Liver (tissue), 9 donors: Measurements from ENCODE around the gene PRCD. TPM values are rescaled to one million over a fixed set of nuclear protein-coding genes. Genes with fewer than 3 reads are reported as not detected.

ENCODE experiments used
- DNase-seq: peaks from one replicate; pipeline ENCODE4 v3.0.0-alpha.2; 2017; ENCODE audit warnings: low spot score
- H3K27ac ChIP-seq, 2 donors: one replicate each; pipeline ENCODE4 v1.7.0; 2013; ENCODE audit warnings: inconsistent platforms in 2 of 2, low read length in 2 of 2, control low read depth in 1 of 2, low read depth in 1 of 2, mild to moderate bottlenecking in 1 of 2
- H3K27me3 ChIP-seq, 4 donors: one replicate each; pipeline versions ENCODE4 v1.6.1 to v1.7.0; 2013; ENCODE audit warnings: low read length in 3 of 4, inconsistent platforms in 1 of 4, mild to moderate bottlenecking in 1 of 4, moderate library complexity in 1 of 4; ENCODE audit not compliant: control insufficient read depth in 4 of 4, insufficient read depth in 4 of 4
- H3K36me3 ChIP-seq, 4 donors: one replicate each; pipeline versions ENCODE4 v1.6.1 to v1.7.0; 2013; ENCODE audit warnings: low read length in 3 of 4, mild to moderate bottlenecking in 3 of 4, low read depth in 1 of 4, moderate library complexity in 1 of 4; ENCODE audit not compliant: control insufficient read depth in 4 of 4, insufficient read depth in 3 of 4
- H3K4me1 ChIP-seq, 4 donors: one replicate each; pipeline versions ENCODE4 v1.6.1 to v1.7.0; 2013; ENCODE audit warnings: low read length in 3 of 4, mild to moderate bottlenecking in 3 of 4, moderate library complexity in 1 of 4; ENCODE audit not compliant: control insufficient read depth in 4 of 4, insufficient read depth in 4 of 4
- H3K4me3 ChIP-seq, 3 donors: one replicate each; pipeline versions ENCODE4 v1.6.1 to v1.7.0; 2013; ENCODE audit warnings: low read length in 3 of 3, control low read depth in 1 of 3, low read depth in 1 of 3, mild to moderate bottlenecking in 1 of 3
- H3K9ac ChIP-seq, 2 donors: one replicate each; pipeline ENCODE4 v1.7.0; 2013; ENCODE audit warnings: low read length in 2 of 2, mild to moderate bottlenecking in 2 of 2, moderate library complexity in 2 of 2, control low read depth in 1 of 2, low read depth in 1 of 2
- H3K9me3 ChIP-seq, 4 donors: one replicate each; pipeline versions ENCODE4 v1.6.1 to v1.7.0; 2013; ENCODE audit warnings: low read length in 3 of 4; ENCODE audit not compliant: control insufficient read depth in 4 of 4
- CTCF ChIP-seq: fragments of 150-350 bp; IDR thresholded peaks from 2 replicates; pipeline ENCODE4 v1.5.1; 2017; ENCODE audit warnings: improper control_type of control experiment, low read depth, low read length; ENCODE audit not compliant: missing input control
- EGR1 ChIP-seq, 2 donors: IDR thresholded peaks; 2 replicates each; pipeline ENCODE4 v1.6.1; 2016 to 2018; ENCODE audit warnings: antibody characterized with exemption in 2 of 2, low read depth in 2 of 2
- FOXA1 ChIP-seq: IDR thresholded peaks from 2 replicates; pipeline ENCODE4 v1.6.1; 2016; ENCODE audit warnings: antibody characterized with exemption
- FOXA2 ChIP-seq: IDR thresholded peaks from 2 replicates; pipeline ENCODE4 v1.6.1; 2016; ENCODE audit warnings: antibody characterized with exemption
- HNF4A ChIP-seq, 2 donors: conservative IDR thresholded peaks; 2 replicates each; pipeline ENCODE4 v1.6.1; 2016; ENCODE audit warnings: antibody characterized with exemption in 2 of 2, mild to moderate bottlenecking in 2 of 2
- HNF4G ChIP-seq: IDR thresholded peaks from 2 replicates; pipeline ENCODE4 v1.6.1; 2016; ENCODE audit warnings: antibody characterized with exemption
- NR2F2 ChIP-seq: IDR thresholded peaks from 2 replicates; pipeline ENCODE4 v1.6.1; 2016; ENCODE audit warnings: antibody characterized with exemption
- RAD21 ChIP-seq, 2 donors: IDR thresholded peaks; 2 replicates each; pipeline ENCODE4 v1.6.1; 2016; ENCODE audit warnings: antibody characterized with exemption in 2 of 2, mild to moderate bottlenecking in 2 of 2
- RXRA ChIP-seq, 2 donors: IDR thresholded peaks; 2 replicates each; pipeline ENCODE4 v1.6.1; 2017 to 2018; ENCODE audit warnings: antibody characterized with exemption in 2 of 2, mild to moderate bottlenecking in 1 of 2
- SP1 ChIP-seq: IDR thresholded peaks from 2 replicates; pipeline ENCODE4 v1.6.1; 2018; ENCODE audit warnings: antibody characterized with exemption, mild to moderate bottlenecking
- YY1 ChIP-seq: IDR thresholded peaks from 2 replicates; pipeline ENCODE4 v1.6.1; 2016; ENCODE audit warnings: antibody characterized with exemption, mild to moderate bottlenecking
- WGBS: extraction: QIAGEN DNeasy Blood & Tissue Kit; methylation state at CpG from one replicate; pipeline ENCODE4 v1.1.7; 2013; 5-methylcytosine and 5-hydroxymethylcytosine counted together
- polyA plus RNA-seq, 2 donors: library from polyadenylated mRNA; stranded (reverse) in 1 of 2; unstranded in 1 of 2; fragments of 200-250 nt in 1 of 2; fragments of >200 nt in 1 of 2; fragmentation: Nextera tagmentation in 1 of 2; extraction: Ambion mirVana in 1 of 2; gene quantifications; one replicate each; pipeline versions ENCODE4 v1.2.1 to v1.2.3, GENCODE V29; 2013 to 2015
- total RNA-seq, 2 donors: library from RNA; depleted of rRNA; stranded (reverse); fragments of >200 nt; gene quantifications; one replicate each; pipeline ENCODE4 v1.2.3, GENCODE V29; 2014
- TF ChIP-seq, protein P1 (sequence below): IDR thresholded peaks from 2 replicates; pipeline ENCODE4 v1.6.1; 2016; ENCODE audit warnings: antibody characterized with exemption, mild to moderate bottlenecking
- TF ChIP-seq, protein P2 (sequence below): IDR thresholded peaks from 2 replicates; pipeline ENCODE4 v1.6.1; 2016; ENCODE audit warnings: antibody characterized with exemption
- TF ChIP-seq, protein P3 (sequence below): IDR thresholded peaks from 2 replicates; pipeline ENCODE4 v1.6.1; 2016; ENCODE audit warnings: antibody characterized with exemption
- TF ChIP-seq, protein P4 (sequence below): IDR thresholded peaks from 2 replicates; pipeline ENCODE4 v1.6.1; 2016; ENCODE audit warnings: antibody characterized with exemption
- donor health status: healthy.
- donor health status: healthy.
- donor health status: healthy.
- donor health status: healthy.
- donor health status: healthy.

PRCD gene
- total and polyA plus RNA-seq, 4 donors, result 0.63 to 1.0 (median 0.75) TPM; not detected in 1

DNA sequence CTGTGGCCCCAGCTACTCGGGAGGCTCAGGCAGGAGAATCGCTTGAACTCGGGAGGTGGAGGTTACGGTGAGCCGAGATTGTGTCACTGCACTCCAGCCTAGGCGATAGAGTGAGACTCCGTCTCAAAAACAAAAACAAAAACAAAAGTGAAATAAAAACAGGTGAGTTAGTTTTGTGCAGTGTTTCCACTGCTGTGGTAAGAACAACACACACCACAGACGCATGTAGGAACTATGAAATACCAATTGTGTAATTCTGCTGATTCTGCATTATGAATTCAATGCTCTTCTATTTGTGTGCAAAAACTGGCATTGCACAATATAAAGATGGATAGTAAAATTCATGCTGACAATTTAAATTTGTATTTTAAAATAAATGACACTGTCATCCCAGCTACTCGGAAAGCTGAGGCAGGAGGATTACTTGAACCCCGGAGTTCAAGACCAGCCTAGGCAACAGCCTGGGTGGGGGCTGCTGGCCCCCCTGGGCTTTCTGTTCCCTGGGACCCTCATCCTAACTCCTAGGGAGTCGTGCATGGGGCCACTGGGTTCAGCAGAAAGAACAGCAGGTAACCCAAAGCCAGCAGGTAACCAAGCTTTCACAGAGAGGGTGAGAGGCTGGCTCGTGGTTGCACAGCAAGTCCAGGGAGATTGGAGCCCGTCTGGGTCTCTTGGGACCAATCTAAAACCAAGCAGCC lies 28.0 kb upstream of the PRCD start (continued):
- TF ChIP-seq, protein P1, sequence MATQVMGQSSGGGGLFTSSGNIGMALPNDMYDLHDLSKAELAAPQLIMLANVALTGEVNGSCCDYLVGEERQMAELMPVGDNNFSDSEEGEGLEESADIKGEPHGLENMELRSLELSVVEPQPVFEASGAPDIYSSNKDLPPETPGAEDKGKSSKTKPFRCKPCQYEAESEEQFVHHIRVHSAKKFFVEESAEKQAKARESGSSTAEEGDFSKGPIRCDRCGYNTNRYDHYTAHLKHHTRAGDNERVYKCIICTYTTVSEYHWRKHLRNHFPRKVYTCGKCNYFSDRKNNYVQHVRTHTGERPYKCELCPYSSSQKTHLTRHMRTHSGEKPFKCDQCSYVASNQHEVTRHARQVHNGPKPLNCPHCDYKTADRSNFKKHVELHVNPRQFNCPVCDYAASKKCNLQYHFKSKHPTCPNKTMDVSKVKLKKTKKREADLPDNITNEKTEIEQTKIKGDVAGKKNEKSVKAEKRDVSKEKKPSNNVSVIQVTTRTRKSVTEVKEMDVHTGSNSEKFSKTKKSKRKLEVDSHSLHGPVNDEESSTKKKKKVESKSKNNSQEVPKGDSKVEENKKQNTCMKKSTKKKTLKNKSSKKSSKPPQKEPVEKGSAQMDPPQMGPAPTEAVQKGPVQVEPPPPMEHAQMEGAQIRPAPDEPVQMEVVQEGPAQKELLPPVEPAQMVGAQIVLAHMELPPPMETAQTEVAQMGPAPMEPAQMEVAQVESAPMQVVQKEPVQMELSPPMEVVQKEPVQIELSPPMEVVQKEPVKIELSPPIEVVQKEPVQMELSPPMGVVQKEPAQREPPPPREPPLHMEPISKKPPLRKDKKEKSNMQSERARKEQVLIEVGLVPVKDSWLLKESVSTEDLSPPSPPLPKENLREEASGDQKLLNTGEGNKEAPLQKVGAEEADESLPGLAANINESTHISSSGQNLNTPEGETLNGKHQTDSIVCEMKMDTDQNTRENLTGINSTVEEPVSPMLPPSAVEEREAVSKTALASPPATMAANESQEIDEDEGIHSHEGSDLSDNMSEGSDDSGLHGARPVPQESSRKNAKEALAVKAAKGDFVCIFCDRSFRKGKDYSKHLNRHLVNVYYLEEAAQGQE, result no peak

- H3K9me3 ChIP-seq, result no peaks in the 10 kb centered on the region
- no peaks in the 10 kb centered on the region for H3K4me1 ChIP-seq
- H3K9ac ChIP-seq, result no peak overlapping the region
- no peak overlapping the region for H3K4me3 ChIP-seq
- no peak for DNase-seq
- WGBS, result 86% methylated on average over 22 of the region's 22 CpGs
- TF ChIP-seq HNF4A (conservative IDR thresholded peaks at IDR 0.05), result no peak
- TF ChIP-seq, protein P1, result no peak
- no peak for TF ChIP-seq SP1
- no peak for TF ChIP-seq CTCF
- no peak for TF ChIP-seq HNF4G
- TF ChIP-seq NR2F2, result no peak
- TF ChIP-seq YY1, result no peak
- TF ChIP-seq FOXA1, result no peak
- TF ChIP-seq RAD21 (IDR thresholded peaks at IDR 0.05), result no peak
- TF ChIP-seq, protein P2, sequence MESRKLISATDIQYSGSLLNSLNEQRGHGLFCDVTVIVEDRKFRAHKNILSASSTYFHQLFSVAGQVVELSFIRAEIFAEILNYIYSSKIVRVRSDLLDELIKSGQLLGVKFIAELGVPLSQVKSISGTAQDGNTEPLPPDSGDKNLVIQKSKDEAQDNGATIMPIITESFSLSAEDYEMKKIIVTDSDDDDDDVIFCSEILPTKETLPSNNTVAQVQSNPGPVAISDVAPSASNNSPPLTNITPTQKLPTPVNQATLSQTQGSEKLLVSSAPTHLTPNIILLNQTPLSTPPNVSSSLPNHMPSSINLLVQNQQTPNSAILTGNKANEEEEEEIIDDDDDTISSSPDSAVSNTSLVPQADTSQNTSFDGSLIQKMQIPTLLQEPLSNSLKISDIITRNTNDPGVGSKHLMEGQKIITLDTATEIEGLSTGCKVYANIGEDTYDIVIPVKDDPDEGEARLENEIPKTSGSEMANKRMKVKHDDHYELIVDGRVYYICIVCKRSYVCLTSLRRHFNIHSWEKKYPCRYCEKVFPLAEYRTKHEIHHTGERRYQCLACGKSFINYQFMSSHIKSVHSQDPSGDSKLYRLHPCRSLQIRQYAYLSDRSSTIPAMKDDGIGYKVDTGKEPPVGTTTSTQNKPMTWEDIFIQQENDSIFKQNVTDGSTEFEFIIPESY, result no peak
- TF ChIP-seq, protein P3, sequence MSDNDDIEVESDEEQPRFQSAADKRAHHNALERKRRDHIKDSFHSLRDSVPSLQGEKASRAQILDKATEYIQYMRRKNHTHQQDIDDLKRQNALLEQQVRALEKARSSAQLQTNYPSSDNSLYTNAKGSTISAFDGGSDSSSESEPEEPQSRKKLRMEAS, result no peak
- TF ChIP-seq, protein P4, sequence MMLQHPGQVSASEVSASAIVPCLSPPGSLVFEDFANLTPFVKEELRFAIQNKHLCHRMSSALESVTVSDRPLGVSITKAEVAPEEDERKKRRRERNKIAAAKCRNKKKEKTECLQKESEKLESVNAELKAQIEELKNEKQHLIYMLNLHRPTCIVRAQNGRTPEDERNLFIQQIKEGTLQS, result no peak
- TF ChIP-seq EGR1 (IDR thresholded peaks at IDR 0.05; ENCODE audit: low read depth in 2 of 2), result no peak
- no peak for TF ChIP-seq RXRA (IDR thresholded peaks at IDR 0.05)
- TF ChIP-seq FOXA2, result no peak
- H3K27ac ChIP-seq, result no peak overlapping the region
- H3K36me3 ChIP-seq, result no peaks in the 10 kb centered on the region
- no peaks in the 10 kb centered on the region for H3K27me3 ChIP-seq
These were observed 27.2 kb upstream of the PRCD start for GRCh38 chr17:76512366-76513305.
